Nephron progenitor cell (in vitro differentiated cells): ENCODE data around the gene S100A11.
A peak's percentile ranks its signal among the peaks of the same experiment; 100 is the strongest.
"Not testable (repeated sequence)": the region's sequence is repeated elsewhere in the genome, so short reads cannot be mapped to it uniquely, and the experiment has no call there.

Experiments
- DNase-seq: peaks from one replicate; pipeline ENCODE4 v3.0.0; 2021
- H3K27ac Mint-ChIP-seq: 2 replicates; pipeline ENCODE4 v1.8.0; 2021; ENCODE audit warnings: mild to moderate bottlenecking, moderate library complexity, mixed read lengths
- H3K27me3 Mint-ChIP-seq: 2 replicates; pipeline ENCODE4 v1.8.0; 2021; ENCODE audit warnings: mild to moderate bottlenecking, low read depth, mixed read lengths; ENCODE audit not compliant: poor library complexity
- H3K36me3 Mint-ChIP-seq: 2 replicates; pipeline ENCODE4 v1.8.0; 2021; ENCODE audit warnings: low read depth, mixed read lengths
- H3K4me1 Mint-ChIP-seq: 2 replicates; pipeline ENCODE4 v1.8.0; 2021; ENCODE audit warnings: mixed read lengths
- H3K4me3 Mint-ChIP-seq: 2 replicates; pipeline ENCODE4 v1.8.0; 2021; ENCODE audit warnings: mild to moderate bottlenecking, moderate library complexity, mixed read lengths
- H3K9me3 Mint-ChIP-seq: 2 replicates; pipeline ENCODE4 v1.8.0; 2021; ENCODE audit warnings: mild to moderate bottlenecking, moderate library complexity, mixed read lengths
- CTCF ChIP-seq: fragments of 200-600 bp; sonication (generic); IDR thresholded peaks from 2 replicates; pipeline ENCODE4 v1.5.0; 2021; ENCODE audit warnings: antibody characterized with exemption

S100A11 gene

GRCh38 chr1:152036267-152037216, at the start of gene S100A11:
S100A11 (minus strand) TSS chr1:152037004; CDS start chr1:152036915, 89 bp downstream.
- peak; percentile 85 for DNase-seq
- TF ChIP-seq CTCF, result no peak
- Mint-ChIP-seq H3K36me3 (peaks cover 22% of the 10 kb centered on the region), H3K27me3 (no peaks in the 10 kb centered on the region), H3K4me1 (peaks cover 45% of the 10 kb centered on the region), H3K27ac (peak within 1 kb of the TSS; percentile 99), H3K4me3 (peak within 1 kb of the TSS; percentile 97), H3K9me3 (no peaks in the 10 kb centered on the region)

- peaks cover 4% of the 10 kb centered on the region for H3K27me3 Mint-ChIP-seq
- no peak for DNase-seq
- H3K4me1 Mint-ChIP-seq, result no peaks in the 10 kb centered on the region
- peaks cover 14% of the 10 kb centered on the region for H3K9me3 Mint-ChIP-seq
- no peak overlapping the region for H3K27ac Mint-ChIP-seq
- no peak overlapping the region for H3K4me3 Mint-ChIP-seq
- no peaks in the 10 kb centered on the region for H3K36me3 Mint-ChIP-seq
- TF ChIP-seq CTCF, result no peak
These were observed 48.0 kb upstream of the S100A11 start for GRCh38 chr1:152084853-152085252.

GRCh38 chr1:152081026-152081425, 44.2 kb upstream of the S100A11 start:
- not testable (repeated sequence) for H3K27ac Mint-ChIP-seq, H3K4me3 Mint-ChIP-seq, H3K27me3 Mint-ChIP-seq, DNase-seq, H3K36me3 Mint-ChIP-seq, H3K4me1 Mint-ChIP-seq
- H3K9me3 Mint-ChIP-seq, result peaks cover 34% of the 10 kb centered on the region

GRCh38 chr1:152080494-152080893, 43.7 kb upstream of the S100A11 start:
- not testable (repeated sequence) for H3K36me3 Mint-ChIP-seq, H3K4me3 Mint-ChIP-seq, DNase-seq, H3K27me3 Mint-ChIP-seq, H3K4me1 Mint-ChIP-seq, H3K27ac Mint-ChIP-seq
- peaks cover 34% of the 10 kb centered on the region for H3K9me3 Mint-ChIP-seq

- no peaks in the 10 kb centered on the region for H3K36me3 Mint-ChIP-seq
- no peak overlapping the region for H3K4me3 Mint-ChIP-seq
- DNase-seq, result no peak
- peaks cover 7% of the 10 kb centered on the region for H3K27me3 Mint-ChIP-seq
- no peak for TF ChIP-seq CTCF
- no peaks in the 10 kb centered on the region for H3K4me1 Mint-ChIP-seq
- H3K27ac Mint-ChIP-seq, result no peak overlapping the region
- peaks cover 34% of the 10 kb centered on the region for H3K9me3 Mint-ChIP-seq
These were observed 42.1 kb upstream of the S100A11 start for GRCh38 chr1:152078831-152079441.

- Mint-ChIP-seq H3K27ac (no peak overlapping the region), H3K9me3 (peaks cover 6% of the 10 kb centered on the region), H3K27me3 (peaks cover 16% of the 10 kb centered on the region), H3K36me3 (no peaks in the 10 kb centered on the region), H3K4me1 (no peaks in the 10 kb centered on the region), H3K4me3 (no peak overlapping the region)
- TF ChIP-seq CTCF, result no peak
- no peak for DNase-seq
These were observed 35.5 kb upstream of the S100A11 start for GRCh38 chr1:152072311-152072710.
